Raji (cell line): ENCODE data around the gene PDSS2.
A peak's percentile ranks its signal among the peaks of the same experiment; 100 is the strongest.

Experiments
- POLR2A ChIP-seq: IDR thresholded peaks from 2 replicates; pipeline ENCODE4 v1.6.1; 2011; ENCODE audit warnings: low read depth, low read length, control low read depth; ENCODE audit not compliant: insufficient read depth

The PDSS2 gene

DNA sequence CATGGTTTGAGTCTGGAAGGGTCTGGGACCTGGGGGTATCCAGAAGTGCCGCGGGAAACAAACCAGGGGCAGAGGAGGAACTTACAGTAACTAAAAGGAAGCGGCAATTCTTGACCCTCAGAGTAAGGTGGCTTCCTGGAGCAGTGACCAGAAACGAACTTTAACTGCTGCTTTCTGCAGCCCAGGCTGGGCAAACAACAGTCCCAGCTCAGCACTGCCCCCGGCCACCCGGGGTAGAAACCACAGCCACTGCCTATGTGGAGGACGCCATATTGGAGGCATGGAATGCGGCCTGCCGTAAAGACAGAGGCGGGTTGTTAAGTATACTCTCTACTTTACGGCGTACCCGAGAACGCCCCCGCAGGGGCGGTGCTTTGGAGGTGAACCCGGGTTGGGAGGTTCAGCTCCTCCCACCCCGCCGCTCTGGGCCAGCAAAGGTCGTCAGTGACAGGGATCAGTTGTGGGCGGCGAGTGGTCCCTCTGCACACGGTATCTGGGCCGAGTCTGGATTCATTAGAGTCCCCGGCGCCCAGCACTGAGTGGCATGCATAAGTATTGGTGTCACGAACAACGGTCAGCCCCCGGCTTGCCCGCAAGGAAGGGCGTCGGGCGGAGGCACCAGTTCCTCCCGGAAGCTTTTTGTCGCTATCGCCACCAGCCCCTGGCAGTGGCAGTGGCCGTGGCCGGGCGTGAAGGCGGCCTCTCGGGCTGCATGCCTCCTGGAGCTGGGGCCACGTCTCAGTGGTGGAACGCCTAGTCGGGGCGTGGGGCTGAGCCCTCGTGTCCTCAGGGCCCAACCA lies at the start of gene PDSS2:
PDSS2 (minus strand) TSS at position 282 of the 800 bp plus-strand sequence; CDS start at position 3, 279 bp downstream.
- peak; percentile 98 for TF ChIP-seq POLR2A

DNA sequence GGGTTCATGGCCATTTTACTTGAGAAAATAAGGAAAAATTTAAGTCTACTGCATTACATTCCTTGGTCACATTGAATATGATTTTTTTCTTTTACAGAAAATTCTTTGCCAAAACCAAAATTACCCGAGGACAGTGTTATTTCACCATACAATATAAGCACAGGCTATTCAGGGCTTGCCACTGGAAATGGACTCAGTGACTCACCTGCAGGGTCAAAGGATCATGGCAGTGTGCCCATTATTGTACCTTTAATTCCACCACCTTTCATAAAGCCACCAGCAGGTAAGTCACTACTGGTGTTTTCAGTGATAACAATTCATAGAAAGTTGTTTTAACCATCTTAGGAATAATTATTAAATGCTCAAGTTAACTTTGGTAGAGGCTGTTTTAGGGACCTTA lies 46.8 kb upstream of the PDSS2 start:
- no peak for TF ChIP-seq POLR2A

DNA sequence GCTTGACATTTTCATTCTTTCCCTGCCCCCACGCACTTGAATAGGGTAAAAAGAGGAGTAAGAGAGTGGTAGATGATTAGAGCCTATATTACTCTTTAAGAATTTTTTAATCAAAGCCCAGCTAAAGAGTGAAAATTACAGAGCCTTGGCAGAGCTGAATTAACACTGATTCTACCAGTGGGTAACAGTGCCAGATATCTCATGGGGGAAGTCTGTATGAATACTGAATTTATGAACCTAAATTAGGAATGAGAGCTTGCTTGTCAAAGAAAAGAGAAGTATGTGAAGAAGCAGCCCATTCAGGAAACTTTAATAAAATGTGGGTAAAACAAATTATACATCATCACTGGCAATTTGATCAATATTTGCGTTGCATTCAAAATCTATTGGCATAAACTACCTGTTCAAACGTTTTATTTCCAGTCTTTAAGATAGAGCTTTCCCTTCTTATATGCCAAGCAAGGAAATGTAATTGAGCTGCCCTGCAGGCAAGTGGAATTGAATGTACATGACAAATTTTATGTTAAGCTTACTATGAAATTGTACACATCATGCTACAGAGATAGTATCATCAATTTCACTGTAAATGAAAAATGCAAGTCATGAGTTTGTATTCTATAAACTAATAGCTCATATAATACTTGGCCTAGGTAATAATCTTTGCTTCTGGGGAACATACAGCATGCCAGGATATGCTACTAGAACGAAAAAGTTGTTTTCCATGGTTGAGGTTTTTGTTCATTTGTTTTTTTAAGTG lies 45.1 kb upstream of the PDSS2 start:
- no peak for TF ChIP-seq POLR2A

DNA sequence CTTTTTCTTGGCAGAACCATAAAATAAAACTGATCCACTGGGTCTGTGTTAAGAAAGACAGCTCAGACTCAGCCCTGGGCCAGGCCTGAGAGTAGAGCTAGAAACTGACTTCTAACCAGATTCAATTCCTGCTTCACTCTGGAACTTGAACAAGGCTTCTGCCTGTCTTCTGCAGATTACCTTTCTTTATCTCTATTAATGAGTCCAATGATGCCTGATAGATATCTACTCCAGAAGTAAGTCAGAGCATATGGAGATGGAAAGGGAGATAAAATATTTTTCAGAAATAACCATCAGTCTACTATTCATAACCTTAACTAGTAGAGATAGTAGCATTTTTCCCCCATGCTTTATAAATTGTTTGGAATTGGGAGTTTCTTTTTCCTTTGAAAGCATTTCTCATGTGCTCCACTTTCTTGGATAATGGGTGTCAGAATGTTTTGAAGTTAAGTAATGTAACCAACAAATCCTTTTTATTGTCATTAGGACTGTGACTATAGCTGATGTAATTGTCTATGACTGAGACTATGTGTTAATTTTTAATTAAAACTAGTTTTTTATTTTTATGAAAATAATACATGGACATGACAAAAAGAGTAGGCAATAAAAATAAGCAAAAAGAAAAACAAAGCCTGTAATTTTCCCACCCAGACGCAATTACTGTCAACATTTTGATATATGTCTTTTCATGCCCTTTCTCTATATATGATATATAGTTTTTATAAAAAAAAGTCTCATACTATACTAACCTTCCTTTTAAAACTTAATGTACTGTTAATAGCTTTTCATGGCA lies 37.7 kb upstream of the PDSS2 start:
- no peak for TF ChIP-seq POLR2A

DNA sequence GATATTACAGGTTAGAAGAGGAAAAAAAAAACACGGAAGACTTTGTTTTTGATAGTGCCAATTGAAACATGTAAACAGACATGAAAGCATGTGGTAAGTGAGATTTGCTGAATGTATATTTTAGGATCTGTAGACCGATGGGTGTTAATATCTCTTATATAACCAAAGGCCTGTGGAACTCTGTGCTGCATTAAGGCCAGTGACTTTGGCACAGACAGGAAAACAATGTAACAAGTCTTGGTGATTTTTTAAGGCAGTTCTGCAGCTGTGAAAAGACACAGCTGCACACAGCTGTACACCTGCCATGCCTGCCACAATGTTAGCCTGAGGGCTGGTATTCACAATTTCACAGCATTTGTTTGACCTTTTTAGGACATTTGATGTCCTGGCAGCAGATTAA lies 36.6 kb upstream of the PDSS2 start:
- no peak for TF ChIP-seq POLR2A

DNA sequence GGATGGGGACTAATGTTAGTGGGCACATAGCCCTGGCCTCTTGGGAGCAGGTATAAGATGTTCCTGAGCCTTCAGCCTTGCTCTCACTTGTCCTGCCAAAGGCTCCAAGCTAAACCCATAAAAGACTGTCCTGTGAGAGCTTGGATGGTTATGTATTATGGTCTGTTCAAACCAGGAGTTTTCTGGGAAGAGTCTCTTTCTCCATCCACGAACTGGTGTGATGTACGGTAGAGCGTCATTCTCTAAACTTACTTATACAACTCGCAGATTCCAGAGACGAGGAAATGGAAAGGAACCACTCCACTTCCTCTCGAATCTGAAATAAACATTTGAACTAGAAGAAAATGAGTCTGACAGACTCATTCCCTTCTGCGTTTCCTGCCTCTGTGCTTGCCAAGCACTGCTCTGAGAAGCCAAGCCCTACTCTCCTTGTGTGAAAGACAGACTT lies 35.9 kb upstream of the PDSS2 start:
- TF ChIP-seq POLR2A: no peak

GRCh38 chr6:107493158-107494057 lies 34.0 kb upstream of the PDSS2 start:
- TF ChIP-seq POLR2A: no peak

- TF ChIP-seq POLR2A: no peak
These were observed 32.6 kb upstream of the PDSS2 start for GRCh38 chr6:107491760-107492660.

- TF ChIP-seq POLR2A: no peak
These were observed 31.8 kb upstream of the PDSS2 start for GRCh38 chr6:107491138-107491609.

DNA sequence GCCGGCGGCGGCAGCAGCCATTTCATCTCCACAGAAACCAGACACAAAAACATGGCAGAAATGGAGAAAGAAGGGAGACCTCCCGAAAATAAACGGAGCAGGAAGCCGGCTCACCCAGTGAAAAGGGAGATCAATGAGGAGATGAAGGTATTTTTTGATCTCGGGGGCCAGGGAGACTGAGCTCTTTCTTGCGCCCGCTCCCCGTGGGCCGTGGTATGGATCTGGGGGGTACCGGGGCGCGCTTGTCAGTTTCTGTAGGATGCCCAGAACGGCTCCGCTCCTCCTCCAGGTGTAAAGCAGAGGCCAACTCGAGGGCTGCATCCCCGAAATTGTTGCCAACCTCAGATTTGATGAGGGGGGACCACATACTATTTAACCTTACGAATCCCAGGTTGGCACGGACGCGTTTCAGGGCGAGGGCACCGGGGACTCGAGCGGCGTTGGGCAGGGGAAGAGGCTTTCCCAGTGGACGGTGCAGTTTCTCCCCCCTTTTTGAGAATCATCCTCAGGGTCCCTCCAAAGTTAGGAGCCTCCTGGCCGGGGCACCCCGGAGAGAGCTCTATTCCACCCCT lies 31.3 kb upstream of the PDSS2 start:
- no peak for TF ChIP-seq POLR2A

GRCh38 chr6:107489636-107490565 lies 30.5 kb upstream of the PDSS2 start, which contains the start of gene SOBP:
SOBP (plus strand) TSS chr6:107490117; CDS start chr6:107490617, 500 bp downstream.
- TF ChIP-seq POLR2A: peak; percentile 57

DNA sequence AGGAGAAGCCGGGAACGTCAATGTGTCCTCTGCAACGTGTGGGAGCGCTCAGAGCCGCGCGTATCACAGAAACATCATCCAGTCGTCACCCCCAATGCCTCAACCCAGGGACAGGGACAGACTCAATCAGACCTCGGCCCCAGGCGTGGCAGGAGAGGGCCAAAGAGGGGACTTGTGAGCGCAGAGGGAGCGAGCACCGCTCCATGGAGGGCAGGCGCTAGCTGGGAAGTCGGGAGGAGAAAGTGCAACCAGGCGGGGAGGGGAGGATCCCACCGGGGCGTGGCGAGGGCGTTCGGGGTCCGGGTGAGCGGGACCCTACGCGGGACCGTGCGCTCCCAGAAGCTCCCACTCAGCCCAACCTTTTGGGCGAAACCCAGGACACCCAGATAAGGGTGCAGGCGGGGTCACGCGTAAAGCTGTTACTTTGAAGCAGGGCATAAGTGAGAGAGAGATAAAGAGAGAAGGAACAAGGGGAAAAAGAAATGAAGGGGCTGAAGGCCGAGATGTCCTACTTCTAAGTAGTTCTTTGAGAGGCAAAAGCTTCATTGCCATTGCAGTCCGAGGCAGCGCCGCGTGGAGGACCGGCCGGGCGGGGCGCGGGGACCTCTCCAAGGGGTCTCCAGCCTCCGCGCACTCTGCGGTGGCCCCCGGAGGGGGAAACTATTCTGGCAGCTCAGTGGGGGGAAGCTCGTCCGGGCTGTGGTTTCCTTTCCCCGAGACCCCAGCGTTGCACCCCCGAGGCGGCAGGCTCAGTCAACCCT lies 29.7 kb upstream of the PDSS2 start:
- peak; percentile 4; the same call in 1 of the 2 replicates for TF ChIP-seq POLR2A
